H1 (cell line): ENCODE data around the gene SNX33. TPM values are rescaled to one million over a fixed set of nuclear protein-coding genes. Genes with fewer than 3 reads are reported as not detected.

Experiments used
- CTCF ChIA-PET: fragments of 300-600 bp; sonication (Branson Sonifier 250); formaldehyde crosslinking; loops from one replicate; lab custom pipeline; 2021; ENCODE audit not compliant: partially characterized antibody; lab: Charles Lee
- POLR2A ChIA-PET: fragments of 300-600 bp; sonication (Branson Sonifier 250); formaldehyde crosslinking; loops from one replicate; lab custom pipeline; 2021; ENCODE audit warnings: inconsistent platforms; ENCODE audit not compliant: partially characterized antibody; lab: Charles Lee
- DNase-seq, 2 experiments: peaks; one replicate each; pipeline versions ENCODE4 v3.0.0 to v3.0.0-alpha.2; 2010 to 2022; ENCODE audit warnings: low spot score in 2 of 2, low read depth in 1 of 2, mixed read lengths in 1 of 2
- FAIRE-seq: peaks from 2 replicates; lab custom pipeline; 2011; peaks lifted over from hg19 to GRCh38; lab: Jason Lieb, UNC
- H2AFZ ChIP-seq: 2 replicates; pipeline ENCODE4 v1.8.1; 2012; ENCODE audit warnings: low read length, inconsistent platforms
- H2AK5ac ChIP-seq: 2 replicates; pipeline ENCODE4 v1.6.1; 2013; ENCODE audit warnings: low read depth, low read length
- H2BK120ac ChIP-seq: replicated peaks from 2 replicates; pipeline ENCODE3; 2013; ENCODE audit warnings: low read depth, low read length, inconsistent platforms
- H2BK12ac ChIP-seq: 2 replicates; pipeline ENCODE4 v1.6.1; 2013; ENCODE audit warnings: low read depth, low read length
- H2BK15ac ChIP-seq: 2 replicates; pipeline ENCODE4 v1.6.1; 2013; ENCODE audit warnings: low read length
- H2BK20ac ChIP-seq: 2 replicates; pipeline ENCODE4 v1.6.1; 2013; ENCODE audit warnings: low read length
- H2BK5ac ChIP-seq: 2 replicates; pipeline ENCODE4 v1.6.1; 2013; ENCODE audit warnings: low read depth, low read length
- H3K14ac ChIP-seq: 2 replicates; pipeline ENCODE4 v1.6.1; 2013; ENCODE audit warnings: inconsistent platforms; ENCODE audit not compliant: insufficient read length
- H3K18ac ChIP-seq: 2 replicates; pipeline ENCODE4 v1.6.1; 2013; ENCODE audit warnings: low read length; ENCODE audit errors: extremely low read depth
- H3K23ac ChIP-seq: 2 replicates; pipeline ENCODE4 v1.6.1; 2013; ENCODE audit warnings: inconsistent platforms; ENCODE audit not compliant: insufficient read length
- H3K23me2 ChIP-seq: 2 replicates; pipeline ENCODE4 v1.6.1; 2013; ENCODE audit warnings: low read depth, low read length
- H3K27ac ChIP-seq: 2 replicates; pipeline ENCODE4 v1.6.1; 2011; ENCODE audit warnings: low read depth, low read length, inconsistent platforms
- H3K27me3 ChIP-seq, 4 experiments: replicated peaks in 1 of 4; 1 replicate in 1 of 4; 2 replicates in 3 of 4; pipeline versions ENCODE4 v1.6.1 to v1.8.1; 2011 to 2013; ENCODE audit warnings: low read length in 3 of 4, mild to moderate bottlenecking in 3 of 4, inconsistent platforms in 2 of 4, mixed read lengths in 2 of 4, moderate library complexity in 1 of 4; ENCODE audit not compliant: control insufficient read depth in 3 of 4, insufficient read depth in 3 of 4; ENCODE audit errors: extremely low read depth in 1 of 4
- H3K36me3 ChIP-seq, 4 experiments: 2 replicates each; pipeline versions ENCODE4 v1.6.1 to v1.8.1; 2011 to 2013; ENCODE audit warnings: mild to moderate bottlenecking in 4 of 4, low read length in 3 of 4, moderate library complexity in 2 of 4, control low read depth in 1 of 4, inconsistent platforms in 1 of 4; ENCODE audit not compliant: insufficient read depth in 4 of 4, control insufficient read depth in 2 of 4
- H3K4ac ChIP-seq: replicated peaks from 2 replicates; pipeline ENCODE3; 2013; ENCODE audit warnings: low read length, low read depth, mixed read lengths, inconsistent platforms; ENCODE audit not compliant: insufficient read length
- H3K4me1 ChIP-seq, 4 experiments: replicated peaks in 1 of 4; 1 replicate in 1 of 4; 2 replicates in 3 of 4; pipeline versions ENCODE4 v1.6.1 to v1.8.1; 2011 to 2013; ENCODE audit warnings: low read length in 3 of 4, inconsistent platforms in 2 of 4, mixed read lengths in 1 of 4; ENCODE audit not compliant: insufficient read depth in 4 of 4, control insufficient read depth in 3 of 4
- H3K4me2 ChIP-seq, 2 experiments: 2 replicates each; pipeline versions ENCODE4 v1.6.1 to v1.8.1; 2011 to 2013; ENCODE audit warnings: low read depth in 2 of 2, low read length in 2 of 2, control low read depth in 1 of 2, inconsistent platforms in 1 of 2, mild to moderate bottlenecking in 1 of 2; ENCODE audit not compliant: insufficient read depth in 1 of 2
- H3K4me3 ChIP-seq, 4 experiments: fragments of 200-600, 300-600 bp in 1 of 4; sonication (generic), shearing (Covaris generic), sonication (Bioruptor Twin) in 1 of 4; 2 replicates each; pipeline versions ENCODE4 v1.5.1 to v1.8.1; 2011 to 2016; ENCODE audit warnings: low read length in 4 of 4, low read depth in 3 of 4, control low read depth in 2 of 4, inconsistent platforms in 2 of 4, mild to moderate bottlenecking in 2 of 4, mixed read lengths in 1 of 4, moderate library complexity in 1 of 4; ENCODE audit not compliant: insufficient read depth in 2 of 4; ENCODE audit errors: extremely low read depth in 1 of 4
- H3K56ac ChIP-seq: replicated peaks from 2 replicates; pipeline ENCODE3; 2013; ENCODE audit warnings: low read depth, mild to moderate bottlenecking, mixed read lengths, low read length, inconsistent platforms; ENCODE audit not compliant: insufficient read length
- H3K79me1 ChIP-seq: 2 replicates; pipeline ENCODE4 v1.6.1; 2013; ENCODE audit warnings: low read depth, low read length, control low read depth
- H3K79me2 ChIP-seq, 2 experiments: 2 replicates each; pipeline versions ENCODE4 v1.6.1 to v1.8.1; 2012 to 2013; ENCODE audit warnings: low read length in 2 of 2, mild to moderate bottlenecking in 2 of 2, inconsistent platforms in 1 of 2; ENCODE audit not compliant: insufficient read depth in 2 of 2, control insufficient read depth in 1 of 2
- H3K9ac ChIP-seq, 4 experiments: replicated peaks in 1 of 4; 1 replicate in 1 of 4; 2 replicates in 3 of 4; pipeline versions ENCODE4 v1.6.1 to v1.8.1; 2011 to 2013; ENCODE audit warnings: low read depth in 3 of 4, low read length in 3 of 4, control low read depth in 2 of 4, mild to moderate bottlenecking in 2 of 4, moderate library complexity in 2 of 4, inconsistent platforms in 1 of 4; ENCODE audit errors: extremely low read depth in 1 of 4
- H3K9me3 ChIP-seq, 2 experiments: 2 replicates each; pipeline versions ENCODE4 v1.6.1 to v1.8.1; 2012 to 2013; ENCODE audit warnings: mild to moderate bottlenecking in 2 of 2, moderate library complexity in 2 of 2, control low read depth in 1 of 2, inconsistent platforms in 1 of 2, low read depth in 1 of 2, low read length in 1 of 2, mixed read lengths in 1 of 2; ENCODE audit not compliant: insufficient read depth in 2 of 2
- H4K20me1 ChIP-seq, 2 experiments: replicated peaks in 1 of 2; 2 replicates each; pipeline versions ENCODE3 to v1.8.1; 2011 to 2013; ENCODE audit warnings: inconsistent platforms in 2 of 2, low read length in 2 of 2, mild to moderate bottlenecking in 1 of 2; ENCODE audit not compliant: insufficient read depth in 2 of 2, control insufficient read depth in 1 of 2
- H4K5ac ChIP-seq: 2 replicates; pipeline ENCODE4 v1.6.1; 2013; ENCODE audit warnings: low read length, low read depth, mixed read lengths, inconsistent platforms; ENCODE audit not compliant: insufficient read length
- H4K8ac ChIP-seq: 2 replicates; pipeline ENCODE4 v1.8.0; 2013; ENCODE audit warnings: mild to moderate bottlenecking, moderate library complexity, low read length, inconsistent platforms; ENCODE audit not compliant: insufficient read depth; ENCODE audit errors: extremely low read depth
- H4K91ac ChIP-seq: replicated peaks from 2 replicates; pipeline ENCODE3; 2013; ENCODE audit warnings: low read length, mixed read lengths, inconsistent platforms; ENCODE audit not compliant: insufficient read length
- ASH2L ChIP-seq: fragments of 200-600, 300-600 bp; sonication (generic); IDR thresholded peaks from one replicate; pipeline ENCODE4 v1.7.1; 2017; ENCODE audit warnings: low read length
- CTCF ChIP-seq, 3 experiments: IDR thresholded peaks; 1 replicate in 2 of 3; 2 replicates in 1 of 3; pipeline versions ENCODE4 v1.5.1 to v1.6.1; 2011; ENCODE audit warnings: low read length in 3 of 3, mild to moderate bottlenecking in 3 of 3, inconsistent platforms in 2 of 3, low read depth in 1 of 3, moderate library complexity in 1 of 3; ENCODE audit not compliant: insufficient read depth in 1 of 3; ENCODE audit errors: control extremely low read depth in 1 of 3
- EZH2 ChIP-seq: fragments of 200-600 bp; sonication (generic); IDR thresholded peaks from 2 replicates; pipeline ENCODE4 v1.7.1; 2012; ENCODE audit warnings: low read depth, mild to moderate bottlenecking, moderate library complexity, low read length, inconsistent platforms; ENCODE audit not compliant: severe bottlenecking
- PHF8 ChIP-seq: fragments of 200-600 bp; sonication (generic); conservative IDR thresholded peaks from 2 replicates; pipeline ENCODE4 v1.7.1; 2012; ENCODE audit warnings: low read depth, mild to moderate bottlenecking, inconsistent platforms, low read length, moderate library complexity
- WGBS, 2 experiments: shearing (Covaris generic) in 1 of 2; methylation state at CpG; one replicate each; pipeline versions ENCODE4 v1.1.6 to v1.1.7; 2013 to 2015; ENCODE audit warnings: low lambda C conversion rate in 2 of 2, mixed read lengths in 2 of 2, inconsistent platforms in 1 of 2, low coverage in 1 of 2, missing lambda C conversion rate in 1 of 2; ENCODE audit not compliant: insufficient replicate concordance in 2 of 2, insufficient coverage in 1 of 2, insufficient read length in 1 of 2; ENCODE audit errors: extremely low coverage in 1 of 2, missing lambda C conversion rate in 1 of 2; 5-methylcytosine and 5-hydroxymethylcytosine counted together
- polyA plus RNA-seq, 7 experiments: library from polyadenylated mRNA; depleted of rRNA in 3 of 7; stranded (reverse) in 5 of 7; unstranded in 2 of 7; fragments of >200 nt in 5 of 7; fragments of 200-250 nt in 2 of 7; gene quantifications; 1 replicate in 5 of 7; 2 replicates in 1 of 7; 4 replicates in 1 of 7; pipeline versions ENCODE4 v1.2.1 to v1.2.3, GENCODE V29; 2011 to 2013; ENCODE audit warnings: missing spikeins in 2 of 7, mixed read lengths in 2 of 7
- total RNA-seq: library from RNA; stranded (reverse); fragmentation: NEBNext Ultra II Directional; extraction: Animal tissue kit (Norgen Biotek cat#: 25700); gene quantifications from 2 replicates; pipeline ENCODE4 v1.2.1, GENCODE V29; 2021

Gene SNX33
- total and polyA plus RNA-seq, 2 of the 8 experiments (the other 6 are each of a cell fraction or from before 2014, with no cell fraction given) = 14.3 to 22.9 TPM

- no peak overlapping the region for H2AFZ ChIP-seq
- no peaks in the 10 kb centered on the region for H3K23me2 ChIP-seq
- H3K9ac ChIP-seq = no peak overlapping the region
- H3K56ac ChIP-seq = no peak overlapping the region
- POLR2A ChIA-PET = interaction anchor here (1.8 kb wide), 1 partner anchor 38 kb away, joined by 5 read pairs; the partner anchor contains the start of gene SNX33
- H4K5ac ChIP-seq = no peak overlapping the region
- CTCF ChIA-PET = interaction anchor here (0.6 to 6.8 kb wide), 28 partner anchors 9 to 317 kb away, joined by 3 to 60 read pairs (median 8); partner anchors contain the start of genes IMP3, MAN2C1 and SNX33
- H2AK5ac ChIP-seq = no peak overlapping the region
- no peak for FAIRE-seq
- H3K36me3 ChIP-seq = no peaks in the 10 kb centered on the region
- no peak overlapping the region for H3K27ac ChIP-seq
- no peaks in the 10 kb centered on the region for H3K79me2 ChIP-seq
- no peak overlapping the region for H3K4ac ChIP-seq
- TF ChIP-seq PHF8 (no peak), CTCF (IDR thresholded peaks at IDR 0.05; ENCODE audit: control extremely low read depth in 1 of 3, insufficient read depth in 1 of 3, low read depth in 1 of 3, low read length in 3 of 3) (peak in 2 of 3 experiments; percentile 14 to 16; a peak in 3 of 4 replicates), ASH2L (no peak), EZH2 (no peak)
- no peak overlapping the region for H4K91ac ChIP-seq
- H3K23ac ChIP-seq = no peak overlapping the region
- no peak overlapping the region for H2BK120ac ChIP-seq
- DNase-seq = no peak
- WGBS, 2 experiments = 85% methylated on average over 10 of the region's 12 CpGs; no CpG with 5 or more reads in 1 of the 2 experiments
- 0 out of 2 replicates have a peak overlapping the region, but pooled peaks have one; percentile 27 for H2BK12ac ChIP-seq
- no peaks in the 10 kb centered on the region for H3K9me3 ChIP-seq
- no peak overlapping the region for H3K4me2 ChIP-seq
- H3K18ac ChIP-seq = no peak overlapping the region
- H4K8ac ChIP-seq = no peak overlapping the region; the same call in 1 of the 2 replicates
- no peak overlapping the region for H3K4me3 ChIP-seq
- H2BK15ac ChIP-seq = no peak overlapping the region
- no peak overlapping the region for H2BK20ac ChIP-seq
- H2BK5ac ChIP-seq = no peak overlapping the region
- no peaks in the 10 kb centered on the region for H3K27me3 ChIP-seq
- peaks cover 0 to 13% (median 3%) of the 10 kb centered on the region in 4 experiments; a peak in 4 of 7 replicates for H3K4me1 ChIP-seq
- H3K14ac ChIP-seq = no peak overlapping the region
- no peaks in the 10 kb centered on the region for H3K79me1 ChIP-seq
- no peaks in the 10 kb centered on the region for H4K20me1 ChIP-seq
Measured at GRCh38 chr15:75685195-75685594, 37.5 kb downstream of the SNX33 start.
